GF-D8 (cell line): Measurements from ENCODE around the gene TRPM6.

Experiments used
- DNase-seq: peaks from one replicate; lab custom pipeline; 2025; lab: John Stamatoyannopoulos, UW

Gene TRPM6

DNA sequence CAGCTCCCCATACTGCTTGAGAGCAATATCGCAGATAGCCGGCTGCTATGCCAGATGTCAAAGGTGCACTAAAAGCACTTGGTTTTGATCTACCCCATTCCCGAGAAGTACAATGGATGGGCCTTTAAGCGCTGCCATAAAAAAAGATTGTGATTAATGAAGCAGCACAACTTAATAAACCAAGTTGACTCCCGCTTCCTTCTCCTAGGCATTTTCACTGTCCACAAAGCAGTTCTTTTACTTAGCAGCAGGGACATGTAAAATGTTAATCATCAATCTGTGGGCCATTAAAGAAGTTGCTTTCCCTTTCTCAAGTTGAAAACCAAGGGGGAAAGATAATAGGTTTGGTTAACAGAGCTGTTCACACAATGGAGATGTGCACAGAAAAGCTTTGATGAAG is 176.4 kb downstream of the TRPM6 start:
- DNase-seq: no peak

DNA sequence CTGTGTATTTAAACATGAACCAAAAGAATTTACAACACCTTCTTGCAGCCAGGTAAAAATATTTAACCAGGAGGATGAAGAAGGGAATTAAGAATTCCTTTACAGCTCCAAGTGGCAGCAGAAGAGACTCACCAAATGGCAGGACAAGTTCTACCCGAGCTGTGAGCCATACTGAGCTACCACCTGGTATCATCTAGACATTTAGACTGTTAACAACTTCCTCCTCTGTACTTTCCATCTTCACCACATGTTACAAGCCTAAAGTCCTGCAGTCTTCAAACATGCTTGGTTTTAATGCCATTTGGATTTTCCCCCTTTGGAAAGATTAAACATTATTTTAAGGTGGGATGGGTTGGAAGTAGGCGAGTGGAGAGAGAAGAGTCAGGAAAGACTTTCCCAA is 190.2 kb downstream of the TRPM6 start:
- DNase-seq: no peak

DNA sequence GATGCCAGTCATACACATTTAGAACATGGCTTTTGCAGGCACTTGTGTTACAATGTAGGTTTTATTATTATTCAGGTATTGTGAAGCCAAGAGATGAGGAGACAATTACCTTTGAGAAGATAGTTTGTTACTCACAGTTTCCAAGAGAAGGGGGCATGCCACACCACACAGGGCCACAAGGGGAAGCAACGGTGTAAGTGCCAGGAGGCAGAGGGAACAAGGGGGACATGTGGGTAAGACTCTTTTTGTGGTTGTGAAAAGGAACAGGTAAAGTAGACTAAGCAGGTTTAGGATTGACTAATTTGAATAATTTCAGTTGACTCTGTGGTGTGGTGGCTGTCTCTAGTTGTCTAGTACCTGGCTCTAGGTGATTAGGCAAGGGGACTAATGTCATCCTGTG is 191.2 kb downstream of the TRPM6 start:
- DNase-seq: no peak

DNA sequence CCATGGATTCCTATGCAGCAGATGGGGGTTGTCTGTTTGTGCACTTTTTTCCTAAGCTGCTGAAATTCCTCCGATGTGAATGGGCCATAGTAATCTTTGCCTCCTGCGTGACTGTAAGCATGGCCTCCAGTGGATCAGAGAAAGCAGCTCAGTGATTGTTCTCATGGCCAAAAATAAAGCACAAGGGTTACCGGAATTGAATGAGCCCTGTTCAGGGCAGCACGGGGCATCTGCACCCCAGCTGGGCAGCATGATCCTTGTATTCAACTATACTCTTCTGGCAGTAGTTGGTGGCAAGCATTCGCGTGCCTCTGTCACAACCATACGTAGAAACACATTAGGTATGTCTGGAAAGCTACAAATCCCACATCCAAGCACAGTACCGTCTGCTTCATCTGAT is 196.7 kb downstream of the TRPM6 start:
- DNase-seq: no peak

DNA sequence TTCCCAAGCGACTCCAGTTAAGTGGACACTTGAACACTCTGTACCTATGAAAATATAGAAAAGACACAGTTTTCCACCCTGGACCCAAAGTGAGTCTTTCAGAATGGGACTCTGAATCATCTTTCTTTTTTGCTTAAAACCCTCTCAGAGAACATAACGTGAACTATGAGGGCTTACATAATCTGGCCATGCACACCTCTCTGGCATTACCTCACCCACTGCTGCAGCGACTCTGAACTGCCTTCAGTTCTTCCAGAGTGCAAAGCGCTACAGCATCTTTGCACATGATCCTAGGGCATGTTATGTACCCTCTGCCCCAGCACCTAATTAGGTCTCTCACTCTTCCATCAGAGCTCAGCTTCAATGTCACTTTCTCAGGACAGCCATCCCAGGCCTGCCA is 204.4 kb downstream of the TRPM6 start:
- DNase-seq: no peak

DNA sequence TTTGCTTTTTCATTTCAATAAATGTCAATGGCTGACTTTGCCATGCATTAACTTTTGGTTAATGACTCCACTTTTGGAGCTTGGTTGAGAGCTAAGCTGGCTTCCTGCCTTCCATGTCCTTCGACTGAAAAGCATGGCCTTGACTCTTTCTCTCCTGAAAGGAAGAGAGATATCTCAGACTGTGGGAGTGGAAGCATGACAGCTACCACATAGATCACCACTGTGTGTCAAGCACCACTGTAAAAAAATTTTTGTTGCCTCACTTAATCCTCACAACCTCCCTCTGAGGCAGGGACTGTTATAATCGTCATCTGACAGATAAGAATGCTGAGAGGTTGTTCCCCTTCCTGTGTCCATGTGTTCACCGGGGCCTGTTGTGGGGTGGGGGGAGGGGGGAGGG is 205.8 kb downstream of the TRPM6 start:
- no peak for DNase-seq

DNA sequence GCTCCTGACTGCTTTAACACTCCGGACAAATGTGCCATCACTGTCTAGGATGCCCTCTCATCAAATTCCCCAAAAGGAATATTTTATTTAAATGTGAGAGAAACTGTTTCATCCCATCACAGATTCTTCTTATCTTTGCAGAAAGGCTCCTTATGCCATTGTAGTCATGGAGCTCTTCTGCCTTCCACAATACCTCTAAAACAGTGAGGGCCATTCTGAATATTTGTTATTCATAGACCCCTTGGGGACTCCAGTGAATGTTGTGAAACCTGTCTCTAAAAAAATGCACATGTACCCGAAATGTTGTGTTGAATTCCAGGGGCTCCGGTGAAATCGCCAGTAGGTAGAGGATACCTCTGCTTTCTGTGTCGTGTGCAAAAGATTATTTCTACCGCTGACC is 213.6 kb downstream of the TRPM6 start:
- no peak for DNase-seq
